PC-9 (cell line): ENCODE results near the gene ASPHD1. TPM values are rescaled to one million over a fixed set of nuclear protein-coding genes. Genes with fewer than 3 reads are reported as not detected.

Experiments
- BruUV-seq: library from RNA; stranded (reverse); fragments of 400-500 nt; replicated peaks from 2 replicates; lab custom pipeline; 2021; lab: Mats Ljungman, UMichigan
- CTCF ChIA-PET: fragments of 300-600 bp; sonication (Branson Sonifier 250); formaldehyde crosslinking; loops from one replicate; lab custom pipeline; 2022; ENCODE audit warnings: antibody characterized with exemption; lab: Charles Lee
- POLR2A ChIA-PET: fragments of 300-600 bp; sonication (Branson Sonifier 250); formaldehyde crosslinking; loops from one replicate; lab custom pipeline; 2022; ENCODE audit warnings: antibody characterized with exemption; ENCODE audit not compliant: unreplicated experiment; lab: Charles Lee
- DNase-seq, 2 experiments: peaks; one replicate each; pipeline versions ENCODE4 v3.0.0 to v3.0.0-alpha.2; 2015 to 2022; ENCODE audit warnings: mixed read lengths in 1 of 2
- H2AFZ ChIP-seq: fragments of 200-600 bp; sonication (generic); 2 replicates; pipeline ENCODE4 v1.8.1; 2017; ENCODE audit warnings: antibody characterized with exemption
- H3F3A ChIP-seq: fragments of 200-600 bp; sonication (generic); 2 replicates; pipeline ENCODE4 v1.8.1; 2017; ENCODE audit warnings: antibody characterized with exemption, mild to moderate bottlenecking, low read depth; ENCODE audit not compliant: insufficient read depth
- H3K27ac ChIP-seq: fragments of 200-600 bp; sonication (generic); 2 replicates; pipeline ENCODE4 v1.6.1; 2016; ENCODE audit warnings: mixed run types
- H3K27me3 ChIP-seq: fragments of 200-600 bp; sonication (generic); 2 replicates; pipeline ENCODE4 v1.6.1; 2016; ENCODE audit warnings: low read depth, mixed run types; ENCODE audit not compliant: insufficient read depth
- H3K36me3 ChIP-seq: fragments of 200-600 bp; sonication (generic); 2 replicates; pipeline ENCODE4 v1.6.1; 2016; ENCODE audit warnings: low read depth, mixed run types
- H3K4me1 ChIP-seq: fragments of 200-600 bp; sonication (generic); replicated peaks from 2 replicates; pipeline ENCODE4 v1.6.1; 2016; ENCODE audit warnings: mixed run types; ENCODE audit not compliant: insufficient read depth
- H3K4me2 ChIP-seq: fragments of 200-600 bp; sonication (generic); 2 replicates; pipeline ENCODE4 v1.6.1; 2017; ENCODE audit warnings: mixed run types
- H3K4me3 ChIP-seq: fragments of 200-600 bp; sonication (generic); 2 replicates; pipeline ENCODE4 v1.6.1; 2016; ENCODE audit warnings: mixed run types
- H3K79me2 ChIP-seq: fragments of 200-600 bp; sonication (generic); 2 replicates; pipeline ENCODE4 v1.6.1; 2017; ENCODE audit warnings: low read depth, mixed run types
- H3K9me2 ChIP-seq: fragments of 200-600 bp; sonication (generic); 2 replicates; pipeline ENCODE4 v1.8.1; 2017; ENCODE audit warnings: mild to moderate bottlenecking; ENCODE audit not compliant: insufficient read depth
- H3K9me3 ChIP-seq: fragments of 200-600 bp; sonication (generic); 2 replicates; pipeline ENCODE4 v1.8.1; 2016; ENCODE audit warnings: low read depth; ENCODE audit not compliant: insufficient read depth
- H4K20me1 ChIP-seq: fragments of 200-600 bp; sonication (generic); 2 replicates; pipeline ENCODE4 v1.8.1; 2017; ENCODE audit not compliant: insufficient read depth
- EZH2 ChIP-seq: fragments of 200-600 bp; sonication (generic); IDR thresholded peaks from 2 replicates; pipeline ENCODE4 v1.8.0; 2017; ENCODE audit warnings: antibody characterized with exemption, low read depth
- intact Hi-C: fragments of 100-400 bp; cut with micrococcal nuclease; formaldehyde crosslinking; loops from one replicate; pipeline ENCODE4 v1.10.0; 2022; ENCODE audit not compliant: unreplicated experiment
- total RNA-seq: library from RNA; stranded (reverse); gene quantifications from 2 replicates; pipeline ENCODE4 v1.2.3, GENCODE V29; 2021
- TF ChIP-seq, protein P1 (sequence below): fragments of 200-600 bp; sonication (generic); conservative IDR thresholded peaks from 2 replicates; pipeline ENCODE4 v1.6.1; 2017; ENCODE audit warnings: mixed run types, antibody characterized with exemption, mild to moderate bottlenecking, moderate library complexity

The ASPHD1 gene
- total RNA-seq, 1 experiment from 2014 or later: 8.3 TPM

DNA sequence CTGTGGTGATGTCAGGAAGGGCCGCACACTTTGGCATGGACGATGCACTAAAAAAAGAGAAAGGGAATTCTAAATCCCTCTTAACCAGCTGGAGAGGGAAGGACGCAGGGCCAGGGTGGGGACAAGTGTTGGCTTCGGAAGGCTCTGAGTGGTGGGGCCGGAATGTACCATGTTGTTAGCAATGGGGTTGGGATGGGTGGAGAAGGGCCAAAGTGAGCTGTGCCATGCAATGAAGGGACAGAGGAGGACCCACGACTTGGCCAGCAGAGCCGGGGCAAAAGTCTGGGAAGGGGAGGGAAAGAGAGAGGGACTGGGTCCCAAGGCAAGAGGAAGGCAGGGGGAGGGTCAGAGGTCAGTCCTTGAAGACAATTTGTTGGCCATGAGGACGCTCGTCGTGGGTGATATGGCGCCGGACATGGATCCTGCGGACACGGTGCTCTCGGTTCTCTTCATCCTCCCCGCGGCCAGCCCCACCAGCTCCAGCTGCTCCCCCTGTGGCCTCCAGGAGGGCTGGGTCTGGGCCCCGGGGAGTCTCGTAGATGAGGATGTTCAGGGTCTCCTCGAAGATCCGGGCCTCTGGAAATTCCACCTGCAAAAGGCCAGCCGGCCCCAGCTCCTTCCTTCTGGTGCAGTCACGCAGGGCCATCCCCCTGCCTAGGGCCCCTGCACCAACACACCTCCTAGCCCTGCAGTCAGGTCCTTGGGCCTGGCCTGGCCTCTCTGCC is 6.4 kb downstream of the ASPHD1 start:
- CTCF ChIA-PET: interaction anchor here (0.6 kb wide), 1 partner anchor 186 kb away, joined by 7 read pairs; no protein-coding TSS in a partner anchor

DNA sequence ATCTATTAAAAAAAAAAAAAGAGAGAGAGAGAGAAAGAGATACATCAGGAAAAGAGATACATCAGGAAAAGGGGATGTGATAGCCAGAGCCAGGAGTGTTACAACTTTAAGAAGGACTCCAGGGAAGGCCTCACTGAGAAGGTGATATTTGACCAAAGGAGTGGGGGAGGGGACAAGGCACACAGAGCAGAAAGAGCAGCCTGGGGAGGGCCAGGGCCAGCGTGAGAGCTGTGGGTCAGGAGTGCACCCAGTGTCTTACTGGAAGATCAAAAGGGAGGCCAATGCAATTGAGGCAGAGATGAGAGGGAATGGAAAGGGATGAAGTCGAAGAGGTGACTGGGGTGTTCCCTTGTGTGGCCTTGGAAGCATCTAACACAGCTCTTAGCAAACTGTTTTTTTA is 7.7 kb downstream of the ASPHD1 start:
- CTCF ChIA-PET: interaction anchor here (0.5 to 0.7 kb wide), 2 partner anchors 21 to 790 kb away, joined by 4 read pairs; no protein-coding TSS in a partner anchor
- Histone ChIP-seq H2AFZ (no peak overlapping the region), H3K9me2 (no peaks in the 10 kb centered on the region), H3K4me3 (no peak overlapping the region), H4K20me1 (no peaks in the 10 kb centered on the region), H3K9me3 (no peaks in the 10 kb centered on the region), H3K27ac (no peak overlapping the region), H3K27me3 (no peaks in the 10 kb centered on the region), H3K4me1 (no peaks in the 10 kb centered on the region), H3K36me3 (no peaks in the 10 kb centered on the region), H3F3A (peaks cover 4% of the 10 kb centered on the region; the same call in 1 of the 2 replicates), H3K79me2 (no peaks in the 10 kb centered on the region), H3K4me2 (no peak overlapping the region)
- no TSS peak for BruUV-seq
- DNase-seq: no peak
- intact Hi-C loops: no loop called here
- POLR2A ChIA-PET: no interaction called here
- no peak for TF ChIP-seq EZH2
- TF ChIP-seq, protein P1, sequence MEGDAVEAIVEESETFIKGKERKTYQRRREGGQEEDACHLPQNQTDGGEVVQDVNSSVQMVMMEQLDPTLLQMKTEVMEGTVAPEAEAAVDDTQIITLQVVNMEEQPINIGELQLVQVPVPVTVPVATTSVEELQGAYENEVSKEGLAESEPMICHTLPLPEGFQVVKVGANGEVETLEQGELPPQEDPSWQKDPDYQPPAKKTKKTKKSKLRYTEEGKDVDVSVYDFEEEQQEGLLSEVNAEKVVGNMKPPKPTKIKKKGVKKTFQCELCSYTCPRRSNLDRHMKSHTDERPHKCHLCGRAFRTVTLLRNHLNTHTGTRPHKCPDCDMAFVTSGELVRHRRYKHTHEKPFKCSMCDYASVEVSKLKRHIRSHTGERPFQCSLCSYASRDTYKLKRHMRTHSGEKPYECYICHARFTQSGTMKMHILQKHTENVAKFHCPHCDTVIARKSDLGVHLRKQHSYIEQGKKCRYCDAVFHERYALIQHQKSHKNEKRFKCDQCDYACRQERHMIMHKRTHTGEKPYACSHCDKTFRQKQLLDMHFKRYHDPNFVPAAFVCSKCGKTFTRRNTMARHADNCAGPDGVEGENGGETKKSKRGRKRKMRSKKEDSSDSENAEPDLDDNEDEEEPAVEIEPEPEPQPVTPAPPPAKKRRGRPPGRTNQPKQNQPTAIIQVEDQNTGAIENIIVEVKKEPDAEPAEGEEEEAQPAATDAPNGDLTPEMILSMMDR: no peak

More for the DNA sequence above, 6.4 kb downstream of the ASPHD1 start:
- H3K4me3 ChIP-seq: no peak overlapping the region
- H3K4me1 ChIP-seq: no peaks in the 10 kb centered on the region
- no peaks in the 10 kb centered on the region for H3K9me3 ChIP-seq
- H3K4me2 ChIP-seq: no peak overlapping the region
- no peak for TF ChIP-seq EZH2
- TF ChIP-seq, protein P1: no peak
- POLR2A ChIA-PET: no interaction called here
- BruUV-seq: no TSS peak
- H3K79me2 ChIP-seq: 0 out of 2 replicates have a peak, but pooled peaks cover 5% of the 10 kb centered on the region
- no peak overlapping the region for H3K27ac ChIP-seq
- intact Hi-C loops: no loop called here
- no peaks in the 10 kb centered on the region for H3K27me3 ChIP-seq
- H2AFZ ChIP-seq: no peak overlapping the region
- no peak for DNase-seq
- H3K9me2 ChIP-seq: no peaks in the 10 kb centered on the region
- peaks cover 4% of the 10 kb centered on the region; the same call in 1 of the 2 replicates for H3F3A ChIP-seq
- H4K20me1 ChIP-seq: no peaks in the 10 kb centered on the region
- H3K36me3 ChIP-seq: no peaks in the 10 kb centered on the region

DNA sequence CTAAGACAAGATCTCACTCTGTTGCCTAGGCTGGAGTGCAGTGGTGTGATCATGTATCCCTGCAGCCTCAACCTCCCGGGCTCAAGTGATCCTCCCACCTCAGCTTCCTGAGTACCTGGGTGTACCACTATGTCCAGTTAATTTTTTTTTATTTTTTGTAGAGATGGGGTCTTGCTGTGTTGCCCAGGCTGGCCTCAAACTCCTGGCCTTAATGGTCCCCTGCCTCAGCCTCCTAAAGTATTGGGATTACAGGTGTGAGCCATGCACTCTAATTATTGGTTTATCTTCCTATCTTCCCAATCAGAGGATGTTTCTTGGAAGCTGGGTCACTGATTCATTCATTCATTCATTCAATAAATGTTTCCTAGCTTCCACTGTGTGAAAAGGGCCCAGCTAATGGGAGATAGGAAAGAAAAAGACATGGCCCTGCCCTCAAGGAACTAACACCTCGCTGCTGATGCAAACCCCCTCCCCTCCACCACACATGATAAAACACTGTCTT is 8.5 kb downstream of the ASPHD1 start:
- Histone ChIP-seq H2AFZ (no peak overlapping the region), H3K36me3 (no peaks in the 10 kb centered on the region), H3K4me1 (no peaks in the 10 kb centered on the region), H3K4me3 (no peak overlapping the region), H3K9me2 (no peaks in the 10 kb centered on the region), H3K9me3 (no peaks in the 10 kb centered on the region), H3F3A (peaks cover 4% of the 10 kb centered on the region; the same call in 1 of the 2 replicates), H3K27ac (no peak overlapping the region), H3K4me2 (no peak overlapping the region), H4K20me1 (no peaks in the 10 kb centered on the region), H3K79me2 (no peaks in the 10 kb centered on the region), H3K27me3 (no peaks in the 10 kb centered on the region)
- intact Hi-C loops: no loop called here
- BruUV-seq: TSS peak; percentile 9
- CTCF ChIA-PET: interaction anchor here (0.6 kb wide), 1 partner anchor 898 kb away, joined by 4 read pairs; no protein-coding TSS in a partner anchor
- no peak for DNase-seq
- TF ChIP-seq, protein P1: no peak
- no peak for TF ChIP-seq EZH2
- POLR2A ChIA-PET: no interaction called here
